Heart right ventricle (tissue), 16 donors: ENCODE data around the gene TSC1. TPM values are rescaled to one million over a fixed set of nuclear protein-coding genes. Genes with fewer than 3 reads are reported as not detected.
A peak's percentile ranks its signal among the peaks of the same experiment; 100 is the strongest.
"Not testable (repeated sequence)": the region's sequence is repeated elsewhere in the genome, so short reads cannot be mapped to it uniquely, and the experiment has no call there.

Experiments
- ATAC-seq, 8 donors: fragments of 200-7000 bp; cut with Tn5 transposase; one replicate each; pipeline ENCODE4 v1.9.1; 2020; ENCODE audit warnings: mild to moderate bottlenecking in 8 of 8, moderate library complexity in 8 of 8, moderate number of reproducible peaks in 1 of 8
- DNase-seq, 2 donors: peaks; one replicate each; pipeline ENCODE4 v3.0.0-alpha.2; 2020
- H3K27ac ChIP-seq, 10 donors: fragments of 200-600 bp; sonication (generic) in 2 of 10; one replicate each; pipeline versions ENCODE4 v1.5.0 to v1.8.0; 2020 to 2022; ENCODE audit warnings: mild to moderate bottlenecking in 3 of 10
- H3K27me3 ChIP-seq, 7 donors: fragments of 200-600 bp; one replicate each; pipeline ENCODE4 v1.8.0; 2021 to 2022; ENCODE audit warnings: mild to moderate bottlenecking in 2 of 7
- H3K36me3 ChIP-seq, 9 donors: fragments of 200-600 bp; sonication (generic) in 1 of 9; one replicate each; pipeline versions ENCODE4 v1.5.0 to v1.8.0; 2020 to 2022; ENCODE audit warnings: mild to moderate bottlenecking in 2 of 9
- H3K4me1 ChIP-seq, 9 donors: fragments of 200-600 bp; sonication (generic) in 1 of 9; one replicate each; pipeline versions ENCODE4 v1.5.0 to v1.8.0; 2020 to 2022; ENCODE audit warnings: mild to moderate bottlenecking in 4 of 9
- H3K4me3 ChIP-seq, 10 donors: fragments of 200-600 bp; sonication (generic) in 2 of 10; one replicate each; pipeline versions ENCODE4 v1.5.0 to v1.8.0; 2020 to 2022; ENCODE audit warnings: mild to moderate bottlenecking in 7 of 10, moderate library complexity in 2 of 10
- H3K9me3 ChIP-seq, 11 donors: fragments of 200-600 bp in 10 of 11; sonication (generic) in 2 of 11; one replicate each; pipeline versions ENCODE4 v1.5.0 to v1.8.0; 2013 to 2022; ENCODE audit warnings: mild to moderate bottlenecking in 2 of 11, control low read depth in 1 of 11, moderate library complexity in 1 of 11
- WGBS, 2 donors: extraction: QIAGEN DNeasy Blood & Tissue Kit; methylation state at CpG; one replicate each; pipeline ENCODE4 v1.1.7; 2013; ENCODE audit warnings: inconsistent platforms in 1 of 2; 5-methylcytosine and 5-hydroxymethylcytosine counted together
- intact Hi-C, 10 donors: fragments of 100-400 bp; cut with DNase I; formaldehyde crosslinking; loops; one replicate each; pipeline versions ENCODE4 v1.11.1 to v1.14.2; 2022
- polyA plus RNA-seq, 2 donors: library from polyadenylated mRNA; stranded (reverse); fragments of 200-250 nt; gene quantifications; one replicate each; pipeline ENCODE4 v1.2.3, GENCODE V29; 2013
- total RNA-seq, 10 donors: library from RNA; stranded (reverse); fragmentation: NEBNext Ultra II Directional in 3 of 10; extraction: Animal tissue kit (Norgen Biotek cat#: 25700) in 3 of 10; gene quantifications; one replicate each; pipeline versions ENCODE4 v1.2.1 to v1.2.4, GENCODE V29; 2021 to 2023
- TF ChIP-seq, protein P1 (sequence below), 9 donors: fragments of 200-600 bp; sonication (generic) in 2 of 9; IDR thresholded peaks; one replicate each; pipeline versions ENCODE4 v1.5.0 to v1.8.0; 2021 to 2022; ENCODE audit warnings: antibody characterized with exemption in 9 of 9, mild to moderate bottlenecking in 5 of 9, moderate library complexity in 1 of 9
- donor health status: Arrhythmogenic right ventricular cardiomyopathy.
- donor health status: ischemic (EF 13 %, LVEDD 7.1; RV severe dilation, severe dysfunction).
- donor health status: healthy with polysubstance abuse.
- donor health status: DM: no; HTN: yes; CAD: no.
- donor health status: DM: no; HTN: no; CAD: no.
- donor health status: ischemic (EF 25% LVEDD 6.9; RV normal size, moderate dysfunction).
- donor health status: ischemic (EF 25% LVEDD 5.7; RV mildly dilated, moderate dysfunction).
- donor health status: healthy.
- donor health status: DM: yes; HTN: yes; CAD: no.
- donor health status: Ischemic cardiomyopathy.
- donor health status: ischemic (EF 35%, LVEDD 5.7; RV mildly dilated, moderate dysfunction).
- donor health status: nonischemic (EF 11% LVEDD 7.7; RV severe dilation, severe dysfunction).
- donor health status: DM: yes; HTN: yes; CAD: no.
- donor health status: PGD.
- donor health status: ischemic (EF 29% LVEDD 5.4; RV normal size, mild dysfunction).
- donor health status: nonischemic (EF 23%, LVEDD 6.1; RV moderate dilation, normal function).

TSC1 gene
- total and polyA plus RNA-seq, 12 donors = 7.7 to 72.9 (median 51.2) TPM

DNA sequence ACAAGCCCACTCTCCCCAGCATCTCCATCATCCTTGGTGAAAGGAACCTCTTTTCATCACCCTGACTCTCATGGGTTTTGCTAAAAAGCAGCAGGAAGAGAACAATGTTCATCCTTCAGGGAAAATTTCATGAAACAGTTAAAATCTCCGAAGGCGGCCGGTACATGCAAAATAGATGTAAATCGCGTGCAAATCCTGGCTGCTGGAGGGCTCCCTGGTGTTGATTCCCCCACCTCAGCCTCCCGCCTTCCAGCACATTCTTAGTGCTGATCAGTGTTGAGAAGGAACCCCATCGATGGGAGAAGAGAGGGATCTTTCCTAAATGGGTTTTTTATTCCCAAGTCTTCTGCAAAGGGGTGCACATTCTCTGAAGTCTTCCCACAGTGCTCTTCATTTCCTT lies 25.4 kb upstream of the TSC1 start:
- 39 to 47% methylated on average over 7 of the region's 7 CpGs for WGBS, 2 donors
- TF ChIP-seq, protein P1, sequence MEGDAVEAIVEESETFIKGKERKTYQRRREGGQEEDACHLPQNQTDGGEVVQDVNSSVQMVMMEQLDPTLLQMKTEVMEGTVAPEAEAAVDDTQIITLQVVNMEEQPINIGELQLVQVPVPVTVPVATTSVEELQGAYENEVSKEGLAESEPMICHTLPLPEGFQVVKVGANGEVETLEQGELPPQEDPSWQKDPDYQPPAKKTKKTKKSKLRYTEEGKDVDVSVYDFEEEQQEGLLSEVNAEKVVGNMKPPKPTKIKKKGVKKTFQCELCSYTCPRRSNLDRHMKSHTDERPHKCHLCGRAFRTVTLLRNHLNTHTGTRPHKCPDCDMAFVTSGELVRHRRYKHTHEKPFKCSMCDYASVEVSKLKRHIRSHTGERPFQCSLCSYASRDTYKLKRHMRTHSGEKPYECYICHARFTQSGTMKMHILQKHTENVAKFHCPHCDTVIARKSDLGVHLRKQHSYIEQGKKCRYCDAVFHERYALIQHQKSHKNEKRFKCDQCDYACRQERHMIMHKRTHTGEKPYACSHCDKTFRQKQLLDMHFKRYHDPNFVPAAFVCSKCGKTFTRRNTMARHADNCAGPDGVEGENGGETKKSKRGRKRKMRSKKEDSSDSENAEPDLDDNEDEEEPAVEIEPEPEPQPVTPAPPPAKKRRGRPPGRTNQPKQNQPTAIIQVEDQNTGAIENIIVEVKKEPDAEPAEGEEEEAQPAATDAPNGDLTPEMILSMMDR (IDR thresholded peaks at IDR 0.05) = no peak
- intact Hi-C loops = loop anchor here in 4 of 10 donors (5.0 to 10.0 kb wide), 4 partner anchors 165 to 555 kb away; partner anchors contain the start of gene CFAP77 (in 1 of the 4)
- H3K4me3 ChIP-seq = no peak overlapping the region
- H3K4me1 ChIP-seq = peaks cover 0 to 7% (median 3%) of the 10 kb centered on the region in 9 donors
- H3K36me3 ChIP-seq = no peaks in the 10 kb centered on the region
- peaks cover 0 to 41% (median 13%) of the 10 kb centered on the region in 7 donors for H3K27me3 ChIP-seq
- DNase-seq (no peak), ATAC-seq (no peak)
- H3K27ac ChIP-seq = no peak overlapping the region
- H3K9me3 ChIP-seq = no peaks in the 10 kb centered on the region

DNA sequence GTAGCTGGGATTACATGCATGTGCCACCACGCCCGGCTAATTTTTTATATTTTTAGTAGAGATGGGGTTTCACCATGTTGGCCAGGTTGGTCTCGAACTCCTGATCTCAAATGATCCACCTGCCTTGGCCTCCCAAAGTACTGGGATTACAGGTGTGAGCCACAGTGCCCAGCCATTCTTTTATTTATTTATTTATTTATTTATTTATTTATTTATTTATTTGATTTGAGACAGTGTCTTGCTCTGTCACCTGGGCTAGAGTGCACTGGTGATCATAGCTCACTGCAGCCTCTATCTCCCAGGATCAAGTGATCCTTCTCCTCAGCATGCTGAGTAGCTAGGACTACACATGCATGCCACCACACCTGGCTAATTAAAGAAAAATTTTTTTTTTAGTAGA lies 23.5 kb upstream of the TSC1 start:
- H3K4me1 ChIP-seq, H3K27ac ChIP-seq, H3K36me3 ChIP-seq, ATAC-seq, H3K4me3 ChIP-seq, intact Hi-C loops, H3K9me3 ChIP-seq, DNase-seq: not testable (repeated sequence)
- peaks cover 0 to 29% (median 13%) of the 10 kb centered on the region in 7 donors for H3K27me3 ChIP-seq
- WGBS, 2 donors = 92 to 97% methylated on average over 3 of the region's 3 CpGs

DNA sequence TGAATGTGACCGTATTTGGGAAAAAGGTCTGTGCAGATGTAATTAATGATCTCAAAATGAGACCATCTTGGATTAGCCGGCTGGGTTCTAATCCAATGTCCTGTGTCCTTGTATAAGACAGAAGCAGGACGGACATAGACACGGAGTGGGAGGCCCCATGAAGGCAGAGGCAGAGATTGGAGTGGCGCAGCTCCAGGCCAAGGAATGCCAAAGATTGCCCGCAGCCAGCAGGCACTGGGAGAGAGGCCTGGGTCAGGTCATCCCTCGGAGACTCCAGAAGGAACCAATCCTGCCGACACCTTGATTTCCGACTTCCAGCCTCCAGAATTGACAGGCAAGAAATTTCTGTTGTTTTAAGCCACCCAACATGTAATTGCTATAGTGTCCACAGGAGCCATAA lies 21.1 kb upstream of the TSC1 start:
- Histone ChIP-seq H3K4me3 (no peak overlapping the region), H3K4me1 (no peaks in the 10 kb centered on the region), H3K27me3 (peaks cover 0 to 26% (median 12%) of the 10 kb centered on the region in 7 donors), H3K36me3 (no peaks in the 10 kb centered on the region), H3K27ac (no peak overlapping the region), H3K9me3 (no peaks in the 10 kb centered on the region)
- TF ChIP-seq, protein P1 (IDR thresholded peaks at IDR 0.05) = no peak
- ATAC-seq (peak in 2 of 8 donors; percentile 51 to 62), DNase-seq (no peak)
- 82 to 88% methylated on average over 9 of the region's 9 CpGs for WGBS, 2 donors
- intact Hi-C loops = no loop called here

DNA sequence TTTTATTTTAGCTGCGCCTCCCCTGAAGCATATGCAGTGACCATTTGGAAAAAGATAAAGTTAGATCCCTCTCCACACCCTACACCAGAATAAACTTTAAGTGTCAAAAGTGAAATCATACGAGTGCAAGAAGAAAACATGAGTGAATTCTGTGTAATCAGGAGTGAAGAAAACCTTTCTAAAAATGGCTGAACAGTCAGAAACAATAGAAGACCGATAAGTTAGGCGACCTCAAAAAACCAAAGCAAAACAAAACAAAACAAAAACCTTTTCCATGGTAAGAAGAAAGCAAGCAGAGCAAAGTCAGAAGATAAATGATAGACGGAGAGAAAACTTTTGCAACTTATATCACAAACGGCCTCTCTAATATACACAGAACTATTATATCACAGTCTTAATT lies 16.6 kb upstream of the TSC1 start:
- H3K27me3 ChIP-seq = peaks cover 0 to 8% (median 5%) of the 10 kb centered on the region in 7 donors
- no peaks in the 10 kb centered on the region for H3K36me3 ChIP-seq
- DNase-seq (no peak), ATAC-seq (no peak)
- intact Hi-C loops = no loop called here
- no peak overlapping the region for H3K4me3 ChIP-seq
- WGBS, 2 donors = 70 to 72% methylated on average over 6 of the region's 6 CpGs
- no peak overlapping the region for H3K27ac ChIP-seq
- peaks cover 0 to 11% (median 0%) of the 10 kb centered on the region in 9 donors for H3K4me1 ChIP-seq
- TF ChIP-seq, protein P1 (IDR thresholded peaks at IDR 0.05) = no peak
- H3K9me3 ChIP-seq = peaks cover 0 to 9% (median 0%) of the 10 kb centered on the region in 11 donors

DNA sequence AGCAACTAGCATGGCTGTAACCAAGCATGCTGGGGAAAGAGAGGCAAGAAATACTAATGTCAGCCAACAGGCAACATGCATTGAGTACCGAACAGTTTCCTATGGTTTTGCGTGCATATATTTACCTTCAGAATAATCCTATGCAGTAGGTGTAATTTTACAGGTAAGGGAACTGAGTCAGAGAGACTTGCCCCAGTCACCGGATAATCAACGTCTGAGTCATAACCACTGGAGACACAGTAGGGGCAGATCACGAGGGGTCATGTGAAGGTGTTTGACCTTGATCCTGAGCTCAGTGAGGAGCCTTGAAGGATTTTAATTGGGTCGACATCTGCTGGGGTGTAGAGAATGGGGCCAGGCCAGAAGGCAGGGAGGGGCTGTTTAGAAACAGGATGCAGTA lies 13.4 kb upstream of the TSC1 start:
- TF ChIP-seq, protein P1 (IDR thresholded peaks at IDR 0.05) = no peak
- peaks cover 0 to 26% (median 10%) of the 10 kb centered on the region in 11 donors for H3K9me3 ChIP-seq
- WGBS, 2 donors = 66 to 70% methylated on average over 6 of the region's 6 CpGs
- H3K4me3 ChIP-seq = no peak overlapping the region
- DNase-seq (no peak), ATAC-seq (no peak)
- H3K36me3 ChIP-seq = no peaks in the 10 kb centered on the region
- H3K27ac ChIP-seq = no peak overlapping the region
- intact Hi-C loops = no loop called here
- H3K27me3 ChIP-seq = peaks cover 0 to 5% (median 0%) of the 10 kb centered on the region in 7 donors
- H3K4me1 ChIP-seq = peaks cover 0 to 11% (median 0%) of the 10 kb centered on the region in 9 donors
